Measurements from ENCODE around the gene HSPA2.
"Not testable (repeated sequence)": the region's sequence is repeated elsewhere in the genome, so short reads cannot be mapped to it uniquely, and the experiment has no call there.

HSPA2 gene

GRCh38 chr14:64504897-64505794 is 35.4 kb upstream of the HSPA2 start:
- Histone ChIP-seq H3K4me3 (ENCODE audit: low read length) (peak overlapping the region; percentile 97), H3K36me3 (ENCODE audit: control insufficient read depth, insufficient read depth, low read length) (no peaks in the 10 kb centered on the region), H3K4me1 (ENCODE audit: control insufficient read depth, insufficient read depth, low read length) (peaks cover 20% of the 10 kb centered on the region), H3K9ac (ENCODE audit: low read length) (peak overlapping the region; percentile 84), H3K27ac (ENCODE audit: low read depth, low read length) (peak overlapping the region; percentile 99), H3K27me3 (ENCODE audit: control insufficient read depth, insufficient read depth, low read length) (no peaks in the 10 kb centered on the region)

DNA sequence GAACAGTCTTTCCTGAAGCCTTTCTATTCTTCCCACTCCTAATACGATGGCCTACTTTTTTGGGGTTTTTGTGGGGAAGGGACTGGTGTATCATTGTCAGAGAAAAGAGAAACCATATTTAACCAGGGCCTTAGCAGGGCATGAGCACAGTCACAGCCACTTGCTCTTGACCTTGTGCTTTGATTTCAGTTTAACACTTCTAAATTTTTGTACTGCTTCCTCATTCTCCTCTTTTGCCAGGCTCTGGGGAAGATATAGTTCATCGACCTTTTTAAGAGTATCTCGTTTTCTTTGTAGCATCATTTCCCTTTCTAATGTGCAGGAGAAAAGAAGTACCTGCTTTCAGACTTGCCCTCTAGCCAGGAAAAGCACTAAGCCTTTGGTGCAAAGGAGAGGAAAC is 33.8 kb upstream of the HSPA2 start:
- Histone ChIP-seq H3K27ac (ENCODE audit: low read depth, low read length) (peak overlapping the region; percentile 18), H3K4me1 (ENCODE audit: control insufficient read depth, insufficient read depth, low read length) (peaks cover 15% of the 10 kb centered on the region), H3K36me3 (ENCODE audit: control insufficient read depth, insufficient read depth, low read length) (no peaks in the 10 kb centered on the region), H3K9ac (ENCODE audit: low read length) (no peak overlapping the region), H3K27me3 (ENCODE audit: control insufficient read depth, insufficient read depth, low read length) (no peaks in the 10 kb centered on the region), H3K4me3 (ENCODE audit: low read length) (no peak overlapping the region)

- Histone ChIP-seq H3K9ac (ENCODE audit: low read length) (no peak overlapping the region), H3K4me3 (ENCODE audit: low read length) (no peak overlapping the region), H3K4me1 (ENCODE audit: control insufficient read depth, insufficient read depth, low read length) (peaks cover 6% of the 10 kb centered on the region)
These were observed 33.0 kb upstream of the HSPA2 start for GRCh38 chr14:64507376-64508156.

GRCh38 chr14:64508215-64508776 is 32.2 kb upstream of the HSPA2 start:
- Histone ChIP-seq H3K4me1 (ENCODE audit: control insufficient read depth, insufficient read depth, low read length) (peaks cover 4% of the 10 kb centered on the region), H3K27ac (ENCODE audit: low read depth, low read length) (no peak overlapping the region), H3K4me3 (ENCODE audit: low read length) (no peak overlapping the region), H3K36me3 (ENCODE audit: control insufficient read depth, insufficient read depth, low read length) (no peaks in the 10 kb centered on the region), H3K9ac (ENCODE audit: low read length) (no peak overlapping the region), H3K27me3 (ENCODE audit: control insufficient read depth, insufficient read depth, low read length) (no peaks in the 10 kb centered on the region)

More at GRCh38 chr14:64507376-64508156, 33.0 kb upstream of the HSPA2 start:
- H3K27me3 ChIP-seq (ENCODE audit: control insufficient read depth, insufficient read depth, low read length): no peaks in the 10 kb centered on the region
- no peaks in the 10 kb centered on the region for H3K36me3 ChIP-seq (ENCODE audit: control insufficient read depth, insufficient read depth, low read length)
- no peak overlapping the region for H3K27ac ChIP-seq (ENCODE audit: low read depth, low read length)

GRCh38 chr14:64509036-64509435 is 31.5 kb upstream of the HSPA2 start:
- Histone ChIP-seq H3K27ac (ENCODE audit: low read depth, low read length) (no peak overlapping the region), H3K36me3 (ENCODE audit: control insufficient read depth, insufficient read depth, low read length) (no peaks in the 10 kb centered on the region), H3K4me3 (ENCODE audit: low read length) (no peak overlapping the region), H3K9ac (ENCODE audit: low read length) (no peak overlapping the region), H3K4me1 (ENCODE audit: control insufficient read depth, insufficient read depth, low read length) (peaks cover 4% of the 10 kb centered on the region), H3K27me3 (ENCODE audit: control insufficient read depth, insufficient read depth, low read length) (no peaks in the 10 kb centered on the region)

GRCh38 chr14:64510825-64511671 is 29.5 kb upstream of the HSPA2 start:
- H3K27ac ChIP-seq (ENCODE audit: low read depth, low read length): no peak overlapping the region
- H3K36me3 ChIP-seq (ENCODE audit: control insufficient read depth, insufficient read depth, low read length): no peaks in the 10 kb centered on the region
- H3K4me1 ChIP-seq (ENCODE audit: control insufficient read depth, insufficient read depth, low read length): peaks cover 7% of the 10 kb centered on the region
- H3K4me3 ChIP-seq (ENCODE audit: low read length): no peak overlapping the region
- H3K9ac ChIP-seq (ENCODE audit: low read length): no peak overlapping the region
- no peaks in the 10 kb centered on the region for H3K27me3 ChIP-seq (ENCODE audit: control insufficient read depth, insufficient read depth, low read length)

- no peaks in the 10 kb centered on the region for H3K27me3 ChIP-seq (ENCODE audit: control insufficient read depth, insufficient read depth, low read length)
- no peak overlapping the region for H3K27ac ChIP-seq (ENCODE audit: low read depth, low read length)
- no peak overlapping the region for H3K9ac ChIP-seq (ENCODE audit: low read length)
- no peak overlapping the region for H3K4me3 ChIP-seq (ENCODE audit: low read length)
- no peaks in the 10 kb centered on the region for H3K36me3 ChIP-seq (ENCODE audit: control insufficient read depth, insufficient read depth, low read length)
- peaks cover 3% of the 10 kb centered on the region for H3K4me1 ChIP-seq (ENCODE audit: control insufficient read depth, insufficient read depth, low read length)
These were observed 27.3 kb upstream of the HSPA2 start for GRCh38 chr14:64513271-64513670.

GRCh38 chr14:64515053-64515452 is 25.5 kb upstream of the HSPA2 start:
- peaks cover 3% of the 10 kb centered on the region for H3K4me1 ChIP-seq (ENCODE audit: control insufficient read depth, insufficient read depth, low read length)

DNA sequence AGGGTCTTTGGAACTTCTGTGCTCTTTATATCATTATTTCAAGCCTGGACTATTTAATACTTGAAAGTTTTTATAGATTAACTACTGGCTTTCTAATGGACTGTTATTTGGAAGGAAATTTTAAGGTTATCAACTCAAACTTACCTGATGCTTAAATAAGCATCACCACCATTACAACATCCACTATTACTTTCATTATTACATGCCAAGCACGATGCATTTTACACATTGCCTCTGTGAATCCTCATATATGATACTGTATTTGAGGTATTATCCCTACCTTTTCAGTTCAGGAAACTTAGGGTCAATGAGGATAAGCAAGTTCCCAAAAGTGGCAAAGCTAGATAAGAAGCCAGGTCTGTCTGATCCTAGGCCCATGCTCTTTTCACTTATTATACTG is 23.6 kb upstream of the HSPA2 start:
- Histone ChIP-seq H3K9ac (ENCODE audit: low read length) (no peak overlapping the region), H3K27me3 (ENCODE audit: control insufficient read depth, insufficient read depth, low read length) (no peaks in the 10 kb centered on the region), H3K36me3 (ENCODE audit: control insufficient read depth, insufficient read depth, low read length) (no peaks in the 10 kb centered on the region), H3K27ac (ENCODE audit: low read depth, low read length) (no peak overlapping the region), H3K4me1 (ENCODE audit: control insufficient read depth, insufficient read depth, low read length) (peaks cover 3% of the 10 kb centered on the region), H3K4me3 (ENCODE audit: low read length) (no peak overlapping the region)

More at GRCh38 chr14:64515053-64515452, 25.5 kb upstream of the HSPA2 start:
- Histone ChIP-seq H3K9ac (ENCODE audit: low read length) (no peak overlapping the region), H3K4me3 (ENCODE audit: low read length) (no peak overlapping the region), H3K36me3 (ENCODE audit: control insufficient read depth, insufficient read depth, low read length) (no peaks in the 10 kb centered on the region), H3K27me3 (ENCODE audit: control insufficient read depth, insufficient read depth, low read length) (no peaks in the 10 kb centered on the region), H3K27ac (ENCODE audit: low read depth, low read length) (no peak overlapping the region)

DNA sequence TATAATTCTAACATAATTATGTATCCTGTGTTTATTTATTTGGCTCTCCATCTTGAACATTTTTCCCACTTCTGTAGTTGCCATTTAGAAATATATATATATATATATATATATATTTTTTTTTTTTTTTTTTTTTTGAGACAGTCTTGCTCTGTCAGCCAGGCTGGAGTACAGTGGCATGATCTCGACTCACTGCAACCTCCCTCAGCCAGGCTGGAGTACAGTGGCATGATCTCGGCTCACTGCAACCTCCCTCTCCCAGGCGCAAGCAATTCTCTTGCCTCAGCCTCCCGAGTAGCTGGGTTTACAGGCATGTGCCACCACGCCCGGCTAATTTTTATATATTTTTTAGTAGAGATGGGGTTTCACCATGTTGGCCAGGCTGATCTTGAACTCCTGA is 22.9 kb upstream of the HSPA2 start:
- H3K27ac ChIP-seq (ENCODE audit: low read depth, low read length); H3K4me1 ChIP-seq (ENCODE audit: control insufficient read depth, insufficient read depth, low read length); H3K27me3 ChIP-seq (ENCODE audit: control insufficient read depth, insufficient read depth, low read length); H3K4me3 ChIP-seq (ENCODE audit: low read length); H3K36me3 ChIP-seq (ENCODE audit: control insufficient read depth, insufficient read depth, low read length); H3K9ac ChIP-seq (ENCODE audit: low read length): not testable (repeated sequence)

- H3K27ac ChIP-seq (ENCODE audit: low read depth, low read length): no peak overlapping the region
- H3K27me3 ChIP-seq (ENCODE audit: control insufficient read depth, insufficient read depth, low read length): no peaks in the 10 kb centered on the region
- no peaks in the 10 kb centered on the region for H3K36me3 ChIP-seq (ENCODE audit: control insufficient read depth, insufficient read depth, low read length)
- H3K9ac ChIP-seq (ENCODE audit: low read length): no peak overlapping the region
- no peak overlapping the region for H3K4me3 ChIP-seq (ENCODE audit: low read length)
- peaks cover 3% of the 10 kb centered on the region for H3K4me1 ChIP-seq (ENCODE audit: control insufficient read depth, insufficient read depth, low read length)
These were observed 22.3 kb upstream of the HSPA2 start for GRCh38 chr14:64518229-64518628.

DNA sequence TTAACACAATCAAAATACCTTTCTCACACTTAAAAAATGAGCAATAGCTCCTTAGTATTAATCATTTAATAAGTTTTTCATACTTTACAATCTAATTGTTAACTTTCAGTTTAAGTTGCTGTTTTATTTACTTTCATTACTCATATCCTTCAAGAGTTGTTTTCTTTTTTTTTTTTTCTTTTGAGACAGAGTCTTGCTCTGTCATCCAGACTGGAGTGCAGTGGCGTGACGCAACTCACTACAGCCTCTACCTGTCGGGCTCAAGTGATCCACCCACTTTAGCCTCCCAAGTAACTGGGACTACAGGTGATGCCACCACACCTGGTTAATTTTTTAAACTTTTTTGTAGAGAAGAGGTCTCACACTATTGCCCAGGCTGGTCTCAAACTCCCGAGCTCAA is 19.8 kb upstream of the HSPA2 start:
- Histone ChIP-seq H3K27me3 (ENCODE audit: control insufficient read depth, insufficient read depth, low read length) (no peaks in the 10 kb centered on the region), H3K9ac (ENCODE audit: low read length) (no peak overlapping the region), H3K27ac (ENCODE audit: low read depth, low read length) (no peak overlapping the region), H3K36me3 (ENCODE audit: control insufficient read depth, insufficient read depth, low read length) (no peaks in the 10 kb centered on the region), H3K4me3 (ENCODE audit: low read length) (no peak overlapping the region), H3K4me1 (ENCODE audit: control insufficient read depth, insufficient read depth, low read length) (no peaks in the 10 kb centered on the region)
